GM18526 (cell line): ENCODE results near the gene TERT.

Experiments
- POLR2A ChIP-seq: IDR thresholded peaks from 3 replicates; pipeline ENCODE4 v1.6.1; 2011; ENCODE audit not compliant: insufficient read length; ENCODE audit errors: extremely low read depth

Gene TERT

GRCh38 chr5:1213508-1214162 lies 81.2 kb downstream of the TERT start:
- no peak for TF ChIP-seq POLR2A

DNA sequence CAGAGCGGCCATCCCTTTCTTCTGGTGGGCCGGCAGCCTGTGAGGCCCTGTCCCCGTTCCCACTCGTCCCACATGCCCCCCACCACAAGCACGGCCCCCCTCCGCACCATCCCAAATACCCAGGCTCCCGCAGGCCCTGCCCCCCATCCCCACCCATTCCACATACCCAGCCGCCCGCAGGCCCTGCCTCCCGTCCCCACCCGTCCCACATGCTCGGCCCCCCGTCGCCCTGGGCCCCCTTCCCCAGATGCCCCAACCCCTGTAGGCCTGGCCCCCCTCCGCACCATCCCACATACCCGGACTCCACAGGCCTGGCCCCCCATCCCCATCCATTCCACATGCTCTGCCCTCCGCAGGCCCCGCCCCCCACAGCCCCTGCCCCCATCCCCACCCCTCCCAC lies 82.0 kb downstream of the TERT start:
- TF ChIP-seq POLR2A = no peak

GRCh38 chr5:1212271-1212670 lies 82.6 kb downstream of the TERT start:
- no peak for TF ChIP-seq POLR2A

DNA sequence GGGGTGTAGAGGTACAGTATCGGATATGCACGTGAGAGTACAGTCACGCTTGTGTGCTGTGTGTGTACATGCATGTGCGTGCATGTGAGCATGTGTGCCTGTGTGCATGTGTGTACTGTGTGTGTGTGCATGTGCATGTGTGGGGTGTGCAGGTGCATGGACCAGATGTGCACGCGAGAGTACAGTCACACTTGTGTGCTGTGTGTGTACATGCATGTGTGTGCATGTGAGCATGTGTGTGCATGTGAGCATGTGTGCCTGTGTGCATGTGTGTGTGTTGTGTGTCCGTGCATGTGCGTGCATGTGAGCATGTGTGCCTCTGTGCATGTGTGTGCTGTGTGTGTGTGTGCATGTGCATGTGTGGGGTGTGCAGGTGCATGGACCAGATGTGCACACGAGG lies 83.2 kb downstream of the TERT start:
- no peak for TF ChIP-seq POLR2A

- no peak for TF ChIP-seq POLR2A
Observed at GRCh38 chr5:1210832-1211251, 84.0 kb downstream of the TERT start.

DNA sequence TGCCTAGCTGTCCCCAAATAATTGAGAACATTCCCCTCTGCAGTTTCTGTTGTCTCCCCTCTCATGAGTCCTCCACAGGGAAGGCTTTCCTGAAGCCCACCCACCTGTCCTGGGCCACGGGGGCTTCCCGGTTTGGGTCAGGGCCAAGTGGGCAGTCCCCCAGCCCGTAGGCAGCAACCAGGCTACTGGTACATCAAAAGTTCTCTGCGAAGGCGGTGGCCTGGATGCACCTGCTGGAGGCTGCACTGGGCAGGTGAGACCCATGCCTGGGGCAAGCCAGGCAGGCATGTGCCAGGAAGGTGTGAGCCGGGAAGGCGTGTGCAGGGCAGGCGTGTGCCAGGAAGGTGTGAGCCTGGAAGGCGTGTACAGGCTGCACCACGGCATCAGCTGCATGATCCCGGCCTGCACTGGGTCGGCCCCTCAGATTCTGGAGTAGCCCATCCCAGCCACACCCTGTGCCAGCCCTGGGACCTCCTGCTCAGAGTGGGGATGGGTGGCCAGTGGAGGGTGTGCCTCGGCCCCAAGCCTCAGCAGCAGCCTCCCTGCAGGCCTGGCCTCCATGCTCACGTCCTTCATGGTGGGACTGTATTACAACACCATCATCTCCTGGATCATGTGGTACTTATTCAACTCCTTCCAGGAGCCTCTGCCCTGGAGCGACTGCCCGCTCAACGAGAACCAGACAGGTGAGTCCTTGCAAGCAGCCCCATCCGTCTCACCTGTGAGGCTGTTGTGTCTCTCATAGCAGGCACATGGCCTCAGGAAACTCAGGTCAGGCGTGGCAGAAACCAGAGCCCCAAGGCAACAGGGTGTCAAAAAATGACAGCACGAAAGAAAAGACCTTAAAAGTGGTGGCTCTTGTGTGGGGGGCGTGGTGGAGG lies 84.7 kb downstream of the TERT start:
- no peak for TF ChIP-seq POLR2A

GRCh38 chr5:1209489-1209852 lies 85.4 kb downstream of the TERT start:
- TF ChIP-seq POLR2A = no peak

DNA sequence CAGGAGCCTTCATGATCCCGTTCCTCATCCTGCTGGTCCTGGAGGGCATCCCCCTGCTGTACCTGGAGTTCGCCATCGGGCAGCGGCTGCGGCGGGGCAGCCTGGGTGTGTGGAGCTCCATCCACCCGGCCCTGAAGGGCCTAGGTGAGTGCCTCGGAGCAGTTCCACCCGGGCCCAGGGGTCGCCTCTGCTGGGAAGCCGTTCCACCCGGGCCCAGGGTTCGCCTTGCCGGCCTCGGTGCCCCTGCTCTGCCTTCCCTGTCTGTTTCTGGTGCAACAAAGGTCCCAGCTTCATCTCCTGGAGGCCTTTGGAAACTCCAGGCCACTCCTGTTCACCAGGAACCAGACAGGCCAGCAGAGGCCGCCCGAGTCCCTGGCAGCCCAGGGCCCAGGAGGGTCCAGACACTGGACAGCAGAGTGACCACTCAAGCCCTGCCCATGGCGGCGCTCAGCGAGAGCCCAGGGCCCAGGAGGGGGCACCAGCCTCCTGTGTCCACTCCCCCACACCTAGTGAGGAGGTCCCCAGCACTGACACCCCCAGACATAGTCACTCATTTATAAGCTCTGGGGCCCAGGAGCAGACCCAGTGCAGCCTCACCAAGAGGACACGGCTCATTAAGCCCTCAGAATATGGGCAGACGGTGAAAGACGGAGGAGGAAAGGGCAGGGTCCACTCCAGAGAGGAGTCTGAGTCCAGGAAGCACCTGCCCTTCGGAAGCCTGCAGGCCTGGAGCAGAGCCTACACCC lies 86.0 kb downstream of the TERT start:
- TF ChIP-seq POLR2A = no peak

GRCh38 chr5:1208221-1208742 lies 86.6 kb downstream of the TERT start:
- TF ChIP-seq POLR2A = no peak

DNA sequence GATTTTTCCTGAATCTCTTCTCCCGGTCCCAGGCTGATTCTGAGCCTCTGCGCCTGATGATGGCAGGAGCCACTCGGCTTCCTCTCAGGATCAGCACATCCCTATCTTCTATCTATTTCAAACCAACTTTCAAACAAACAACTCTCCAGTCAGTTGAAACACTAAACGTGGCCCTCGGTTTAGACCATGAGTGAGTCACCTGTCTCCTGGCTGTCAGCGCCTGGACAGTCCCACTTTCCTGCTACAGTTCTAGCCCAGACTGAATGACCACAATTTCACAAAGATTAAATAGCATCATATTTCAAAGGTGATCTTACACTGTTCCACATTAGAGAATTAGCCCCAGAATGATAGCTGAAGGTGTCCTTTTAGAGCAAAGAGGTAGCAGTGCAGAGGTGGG lies 87.3 kb downstream of the TERT start:
- TF ChIP-seq POLR2A = no peak

DNA sequence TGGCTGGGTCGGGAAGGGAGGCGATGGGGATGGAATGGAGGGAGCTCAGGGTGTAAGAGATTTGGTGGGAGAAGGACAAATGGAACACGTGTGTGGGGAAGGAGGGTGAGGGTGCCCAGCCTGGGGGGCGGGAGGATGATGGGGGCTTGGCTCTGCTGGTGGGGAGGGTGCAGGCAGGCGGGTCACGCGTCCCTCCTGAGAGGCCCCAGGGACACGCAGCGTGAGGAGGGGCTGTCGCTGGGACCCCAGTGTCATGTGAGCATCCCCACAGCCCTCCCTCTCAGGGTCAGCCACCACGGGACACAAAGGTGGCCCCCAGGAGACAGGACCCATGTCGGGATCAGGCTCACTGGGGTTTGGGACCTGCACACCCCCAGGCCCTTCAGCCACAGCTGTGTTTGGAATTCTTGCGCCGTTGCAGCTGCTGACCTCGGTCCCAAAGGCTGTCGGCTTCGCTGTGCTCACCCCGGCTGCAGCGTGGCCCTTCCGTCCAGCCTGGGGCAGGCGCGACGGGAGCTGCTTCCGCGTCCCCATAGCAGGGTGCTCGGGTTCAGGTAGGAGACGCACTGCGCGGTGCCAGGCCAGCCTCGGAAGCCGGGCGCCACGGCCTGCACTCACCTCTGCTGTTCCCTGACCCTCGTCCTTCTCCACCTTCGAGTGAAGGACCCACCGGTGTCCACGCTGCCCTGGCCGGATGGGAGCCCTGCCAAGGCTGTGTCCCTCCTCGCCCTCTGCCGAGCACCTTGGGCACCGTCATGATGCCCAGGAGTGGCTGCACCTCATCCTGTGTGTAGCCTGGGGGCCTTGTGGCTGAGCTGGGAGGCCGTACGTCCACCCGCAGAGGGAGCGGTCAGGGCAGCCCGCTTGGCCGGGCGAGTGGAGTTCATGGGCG lies 88.1 kb downstream of the TERT start:
- TF ChIP-seq POLR2A = no peak

GRCh38 chr5:1205255-1206180 lies 89.3 kb downstream of the TERT start:
- no peak for TF ChIP-seq POLR2A

- TF ChIP-seq POLR2A = no peak
Observed at GRCh38 chr5:1204693-1205242, 90.1 kb downstream of the TERT start.
